ENCODE data around the gene CPEB2.

CPEB2 gene

DNA sequence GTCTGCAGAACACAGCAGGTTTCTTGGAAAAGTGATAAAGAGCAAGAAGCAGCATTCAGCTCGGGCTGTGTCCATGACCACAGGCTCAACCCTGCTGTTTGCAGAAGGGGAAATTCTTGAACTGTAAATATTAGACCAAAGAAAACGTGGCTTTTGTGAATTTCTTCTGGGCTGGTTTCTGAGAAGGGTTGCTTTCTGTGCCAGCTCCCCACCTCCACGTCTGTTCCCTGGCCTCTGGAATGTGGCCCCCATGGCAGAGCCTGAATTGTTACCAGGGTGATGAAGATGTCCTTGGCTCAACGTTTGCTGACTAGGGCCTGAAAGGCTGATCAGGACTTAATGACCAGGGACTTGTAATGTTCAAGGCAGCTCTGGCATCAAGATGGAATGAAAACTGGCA is 116.0 kb downstream of the CPEB2 start:
- DNase-seq (ENCODE audit: low read depth): no peak
